Measurements from ENCODE around the gene CACNA1E. TPM values are rescaled to one million over a fixed set of nuclear protein-coding genes. Genes with fewer than 3 reads are reported as not detected.

Gene CACNA1E
- total and polyA plus RNA-seq, 2 of the 13 experiments (the other 11 are each of a cell fraction or from before 2014, with no cell fraction given): not detected

DNA sequence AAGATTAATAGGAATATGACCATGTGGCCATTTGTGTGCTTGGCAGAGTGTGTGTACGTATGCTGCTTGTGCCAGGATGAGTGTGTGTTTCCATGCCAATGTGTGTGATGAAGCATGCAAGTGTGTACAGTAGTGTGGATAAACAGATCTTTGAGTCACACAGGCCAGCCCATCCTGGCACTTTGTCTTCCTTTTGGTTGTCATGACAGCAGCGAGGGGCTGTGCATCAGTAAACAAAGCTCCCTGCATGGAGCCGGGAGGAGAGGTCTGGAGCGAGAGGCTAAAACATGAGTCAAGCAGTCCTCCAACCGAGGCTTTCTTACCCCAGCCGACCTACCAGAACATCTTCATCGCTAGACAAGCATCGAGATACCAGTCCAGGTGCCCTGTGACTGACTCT, 221.2 kb downstream of the CACNA1E start:
- Histone ChIP-seq H3K27ac (ENCODE audit: extremely low read length, insufficient read depth, low read length) (no peak overlapping the region), H4K20me1 (ENCODE audit: insufficient read depth, low read length) (no peaks in the 10 kb centered on the region), H3K27me3 (ENCODE audit: control insufficient read depth in 1 of 2, insufficient read depth in 2 of 2, low read length in 2 of 2) (no peaks in the 10 kb centered on the region), H3K9ac (ENCODE audit: insufficient read depth, low read depth, low read length) (no peak overlapping the region), H3K4me3 (replicated peaks in 1 of 3; ENCODE audit: insufficient read depth in 1 of 3, low read depth in 2 of 3, low read length in 3 of 3) (no peak overlapping the region), H3K4me1 (ENCODE audit: insufficient read depth, low read length) (no peaks in the 10 kb centered on the region), H3K36me3 (replicated peaks in 1 of 2; ENCODE audit: control insufficient read depth in 1 of 2, insufficient read depth in 2 of 2, low read length in 2 of 2) (no peaks in the 10 kb centered on the region), H3K9me3 (ENCODE audit: low read length) (no peaks in the 10 kb centered on the region), H2AFZ (ENCODE audit: low read length) (no peak overlapping the region), H3K79me2 (ENCODE audit: insufficient read depth, low read length) (no peaks in the 10 kb centered on the region), H3K4me2 (ENCODE audit: low read depth, low read length) (no peak overlapping the region)
- BruUV-seq (replicated peaks): no TSS peak
- TF ChIP-seq ZBTB20 (CRISPR knock-in tag; IDR thresholded peaks at IDR 0.05; ENCODE audit: borderline replicate concordance, low read depth) (no peak), NCOA1 (CRISPR knock-in tag; IDR thresholded peaks at IDR 0.05) (no peak), ZNF432 (CRISPR knock-in tag; IDR thresholded peaks at IDR 0.05; ENCODE audit: borderline replicate concordance) (no peak), FOXM1 (CRISPR knock-in tag; IDR thresholded peaks at IDR 0.05) (no peak), ZNF615 (CRISPR knock-in tag; IDR thresholded peaks at IDR 0.05; ENCODE audit: borderline replicate concordance) (no peak), SALL2 (CRISPR knock-in tag; IDR thresholded peaks at IDR 0.05) (no peak), ZMAT3 (CRISPR knock-in tag; conservative IDR thresholded peaks at IDR 0.05) (no peak)
- TF ChIP-seq, protein P1, sequence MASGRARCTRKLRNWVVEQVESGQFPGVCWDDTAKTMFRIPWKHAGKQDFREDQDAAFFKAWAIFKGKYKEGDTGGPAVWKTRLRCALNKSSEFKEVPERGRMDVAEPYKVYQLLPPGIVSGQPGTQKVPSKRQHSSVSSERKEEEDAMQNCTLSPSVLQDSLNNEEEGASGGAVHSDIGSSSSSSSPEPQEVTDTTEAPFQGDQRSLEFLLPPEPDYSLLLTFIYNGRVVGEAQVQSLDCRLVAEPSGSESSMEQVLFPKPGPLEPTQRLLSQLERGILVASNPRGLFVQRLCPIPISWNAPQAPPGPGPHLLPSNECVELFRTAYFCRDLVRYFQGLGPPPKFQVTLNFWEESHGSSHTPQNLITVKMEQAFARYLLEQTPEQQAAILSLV (CRISPR knock-in tag; IDR thresholded peaks at IDR 0.05; ENCODE audit: borderline replicate concordance): no peak
- TF ChIP-seq, protein P2, sequence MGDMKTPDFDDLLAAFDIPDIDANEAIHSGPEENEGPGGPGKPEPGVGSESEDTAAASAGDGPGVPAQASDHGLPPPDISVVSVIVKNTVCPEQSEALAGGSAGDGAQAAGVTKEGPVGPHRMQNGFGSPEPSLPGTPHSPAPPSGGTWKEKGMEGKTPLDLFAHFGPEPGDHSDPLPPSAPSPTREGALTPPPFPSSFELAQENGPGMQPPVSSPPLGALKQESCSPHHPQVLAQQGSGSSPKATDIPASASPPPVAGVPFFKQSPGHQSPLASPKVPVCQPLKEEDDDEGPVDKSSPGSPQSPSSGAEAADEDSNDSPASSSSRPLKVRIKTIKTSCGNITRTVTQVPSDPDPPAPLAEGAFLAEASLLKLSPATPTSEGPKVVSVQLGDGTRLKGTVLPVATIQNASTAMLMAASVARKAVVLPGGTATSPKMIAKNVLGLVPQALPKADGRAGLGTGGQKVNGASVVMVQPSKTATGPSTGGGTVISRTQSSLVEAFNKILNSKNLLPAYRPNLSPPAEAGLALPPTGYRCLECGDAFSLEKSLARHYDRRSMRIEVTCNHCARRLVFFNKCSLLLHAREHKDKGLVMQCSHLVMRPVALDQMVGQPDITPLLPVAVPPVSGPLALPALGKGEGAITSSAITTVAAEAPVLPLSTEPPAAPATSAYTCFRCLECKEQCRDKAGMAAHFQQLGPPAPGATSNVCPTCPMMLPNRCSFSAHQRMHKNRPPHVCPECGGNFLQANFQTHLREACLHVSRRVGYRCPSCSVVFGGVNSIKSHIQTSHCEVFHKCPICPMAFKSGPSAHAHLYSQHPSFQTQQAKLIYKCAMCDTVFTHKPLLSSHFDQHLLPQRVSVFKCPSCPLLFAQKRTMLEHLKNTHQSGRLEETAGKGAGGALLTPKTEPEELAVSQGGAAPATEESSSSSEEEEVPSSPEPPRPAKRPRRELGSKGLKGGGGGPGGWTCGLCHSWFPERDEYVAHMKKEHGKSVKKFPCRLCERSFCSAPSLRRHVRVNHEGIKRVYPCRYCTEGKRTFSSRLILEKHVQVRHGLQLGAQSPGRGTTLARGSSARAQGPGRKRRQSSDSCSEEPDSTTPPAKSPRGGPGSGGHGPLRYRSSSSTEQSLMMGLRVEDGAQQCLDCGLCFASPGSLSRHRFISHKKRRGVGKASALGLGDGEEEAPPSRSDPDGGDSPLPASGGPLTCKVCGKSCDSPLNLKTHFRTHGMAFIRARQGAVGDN (CRISPR knock-in tag; IDR thresholded peaks at IDR 0.05): no peak
- CTCF ChIA-PET (ENCODE audit: low intra/inter-chr PET ratio, low total read pairs): no interaction called here
- 0% methylated on average over 7 of the region's 8 CpGs for WGBS (ENCODE audit: low lambda C conversion rate)
- no peak for ATAC-seq
- no peak for DNase-seq (ENCODE audit: low spot score)
- intact Hi-C loops (cut with micrococcal nuclease; ENCODE audit: unreplicated experiment): no loop called here
- no peak for FAIRE-seq
- in situ Hi-C loops (cut with HindIII; ENCODE audit: extremely low pct_ligation_motif_present, low pct_unique_long_range_greater_than_20kb): no loop called here
- POLR2A ChIA-PET: no interaction called here

All from HepG2 (cell line).